Testis (tissue), 2 donors: Measurements from ENCODE around the gene SEC22B.
"Not testable (repeated sequence)": the region's sequence is repeated elsewhere in the genome, so short reads cannot be mapped to it uniquely, and the experiment has no call there.

ENCODE experiments used
- CTCF ChIP-seq, 3 experiments: fragments of 450-650 bp in 2 of 3; fragments of 200-600 bp in 1 of 3; sonication (generic) in 1 of 3; IDR thresholded peaks; one replicate each; pipeline ENCODE4 v1.5.1; 2016 to 2019; ENCODE audit warnings: antibody characterized with exemption in 3 of 3, mild to moderate bottlenecking in 2 of 3, moderate library complexity in 1 of 3
- POLR2A ChIP-seq: fragments of 450-650 bp; IDR thresholded peaks from one replicate; pipeline ENCODE4 v1.6.1; 2017; ENCODE audit warnings: antibody characterized with exemption, mild to moderate bottlenecking, moderate library complexity

- not testable (repeated sequence) for TF ChIP-seq CTCF (IDR thresholded peaks at IDR 0.05); POLR2A
Observed at GRCh38 chr1:120217175-120217929, 41.0 kb upstream of the SEC22B start.
